SK-N-MC (cell line): ENCODE data around the gene TEX9.

Source experiments
- EZH2 ChIP-seq: fragments of 200-600 bp; sonication (generic); IDR thresholded peaks from one replicate; pipeline ENCODE4 v1.6.1; 2017; ENCODE audit warnings: antibody characterized with exemption
- FOXP2 ChIP-seq: optimal IDR thresholded peaks from 2 replicates; pipeline ENCODE3; 2011; ENCODE audit warnings: mild to moderate bottlenecking, moderate library complexity; ENCODE audit not compliant: insufficient read depth; ENCODE audit errors: extremely low read length, control extremely low read depth
- POLR2AphosphoS5 ChIP-seq: IDR thresholded peaks from 2 replicates; pipeline ENCODE4 v1.6.1; 2012; ENCODE audit warnings: mild to moderate bottlenecking, low read depth, low read length, borderline replicate concordance

GRCh38 chr15:56428821-56429458 lies 63.7 kb downstream of the TEX9 start:
- TF ChIP-seq POLR2AphosphoS5 (no peak), EZH2 (no peak), FOXP2 (no peak)
